GM21529 (cell line): ENCODE data around the gene WASHC2C.
"Not testable (repeated sequence)": the region's sequence is repeated elsewhere in the genome, so short reads cannot be mapped to it uniquely, and the experiment has no call there.

Source experiments
- ATAC-seq: cut with Tn5 transposase; IDR thresholded peaks from one replicate; pipeline ENCODE4 v1.9.1; 2021; ENCODE audit not compliant: unreplicated experiment

Gene WASHC2C

DNA sequence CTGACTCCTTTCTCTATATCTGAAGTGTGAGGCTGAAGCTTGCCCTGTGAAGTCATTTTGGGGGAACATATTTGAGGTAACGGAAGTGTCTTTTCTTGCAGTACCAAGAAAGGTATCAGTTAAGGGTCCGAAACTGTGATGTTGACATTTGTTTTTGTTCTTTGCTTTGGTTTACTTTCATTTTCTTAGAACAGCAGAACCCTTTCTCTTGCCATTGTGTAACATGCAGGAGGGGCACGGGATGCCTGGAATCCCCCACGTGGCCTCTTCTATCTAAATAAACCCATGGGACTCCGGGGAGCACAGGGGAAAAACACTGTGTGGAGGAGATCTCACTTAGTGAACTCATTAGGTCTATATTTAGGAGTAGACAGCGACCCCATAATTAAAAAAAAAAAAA is 34.6 kb downstream of the WASHC2C start:
- peak; percentile 78 for ATAC-seq

DNA sequence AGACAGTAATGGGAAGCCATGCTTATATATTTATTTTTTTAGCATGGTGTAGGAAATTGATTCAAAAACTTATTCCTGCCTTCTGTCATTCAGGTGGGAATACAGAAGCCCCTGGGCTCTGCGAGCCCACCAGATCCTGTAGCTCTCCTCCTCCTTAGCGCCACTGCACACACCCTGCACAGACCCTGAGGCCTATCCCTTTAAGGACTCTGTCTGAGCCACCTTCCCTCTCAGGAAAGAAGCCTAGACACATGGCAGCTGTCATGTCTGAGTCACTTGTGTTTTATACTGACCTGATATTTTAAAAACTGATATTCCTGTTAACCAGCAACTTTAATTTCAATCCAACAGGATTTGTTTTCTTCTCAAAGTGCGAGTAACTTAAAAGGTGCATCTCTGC is 36.0 kb downstream of the WASHC2C start:
- not testable (repeated sequence) for ATAC-seq

DNA sequence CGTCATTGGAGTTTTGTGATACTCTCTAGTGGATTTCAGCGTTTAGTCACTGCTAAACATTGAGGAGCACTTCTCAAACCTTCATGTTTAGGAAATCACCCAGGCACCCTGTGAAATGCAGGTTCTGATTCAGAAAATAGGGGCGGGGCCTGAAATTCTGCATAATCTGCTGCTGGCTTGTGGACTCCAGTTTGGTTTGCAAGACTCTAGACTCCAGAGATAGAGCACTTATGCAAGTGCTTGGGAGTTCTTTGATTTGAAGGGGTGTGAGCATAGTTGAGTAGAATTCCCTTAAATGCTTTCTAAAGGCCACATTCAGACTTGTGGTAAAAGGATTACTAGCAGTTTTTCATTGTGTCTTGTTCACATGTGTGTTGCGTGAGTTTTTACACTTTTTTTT is 41.3 kb downstream of the WASHC2C start:
- ATAC-seq: not testable (repeated sequence)

DNA sequence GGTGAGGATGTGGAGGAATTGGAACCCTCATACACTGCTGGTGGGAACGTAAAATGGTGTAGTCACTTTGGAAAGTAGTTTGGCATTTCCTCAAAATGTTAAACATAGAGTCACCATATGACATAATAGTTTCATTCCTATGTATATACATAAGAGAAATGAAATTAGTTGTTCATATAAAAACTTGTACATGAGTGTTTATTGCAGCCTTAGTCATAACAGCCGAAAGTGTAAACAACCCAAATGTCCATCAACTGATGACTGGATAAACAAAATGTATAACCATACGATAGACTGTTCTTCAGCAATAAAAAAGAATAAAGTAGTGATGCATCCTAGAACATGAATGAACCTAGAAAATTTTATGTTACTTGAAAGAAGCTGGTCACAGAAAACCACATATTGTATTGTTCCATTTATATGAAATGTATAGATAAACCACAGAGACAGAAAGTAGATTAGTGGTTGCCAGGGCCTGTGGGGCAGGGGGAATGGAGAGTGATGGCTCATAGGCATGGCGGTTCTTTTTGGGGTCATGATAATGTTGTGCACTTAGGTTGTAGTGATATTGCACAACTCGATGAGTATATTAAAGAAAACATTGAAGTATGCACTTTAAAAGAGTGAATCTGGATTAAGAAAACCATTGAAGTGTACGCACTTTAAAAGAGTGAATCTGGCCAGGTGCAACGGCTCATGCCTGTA is 44.8 kb downstream of the WASHC2C start:
- ATAC-seq: not testable (repeated sequence)

DNA sequence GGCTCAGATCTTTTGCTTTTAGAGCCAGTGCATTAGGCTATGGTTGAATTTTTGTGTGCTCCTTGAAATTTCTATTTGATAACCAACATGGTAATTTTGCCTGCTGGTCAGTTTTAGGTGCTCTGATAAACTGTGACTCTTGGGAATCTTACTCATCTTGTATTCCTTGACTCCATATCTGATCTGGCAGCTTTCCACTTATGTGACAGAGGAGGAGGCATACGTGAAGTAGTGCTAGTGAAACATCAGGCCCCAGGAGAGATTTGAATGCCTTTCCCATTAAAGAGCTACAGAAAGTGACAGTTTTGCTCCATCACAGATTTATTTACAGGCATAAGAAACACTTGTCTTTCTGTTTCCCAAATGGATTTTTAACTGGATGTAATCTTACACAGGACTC is 59.2 kb downstream of the WASHC2C start:
- not testable (repeated sequence) for ATAC-seq

DNA sequence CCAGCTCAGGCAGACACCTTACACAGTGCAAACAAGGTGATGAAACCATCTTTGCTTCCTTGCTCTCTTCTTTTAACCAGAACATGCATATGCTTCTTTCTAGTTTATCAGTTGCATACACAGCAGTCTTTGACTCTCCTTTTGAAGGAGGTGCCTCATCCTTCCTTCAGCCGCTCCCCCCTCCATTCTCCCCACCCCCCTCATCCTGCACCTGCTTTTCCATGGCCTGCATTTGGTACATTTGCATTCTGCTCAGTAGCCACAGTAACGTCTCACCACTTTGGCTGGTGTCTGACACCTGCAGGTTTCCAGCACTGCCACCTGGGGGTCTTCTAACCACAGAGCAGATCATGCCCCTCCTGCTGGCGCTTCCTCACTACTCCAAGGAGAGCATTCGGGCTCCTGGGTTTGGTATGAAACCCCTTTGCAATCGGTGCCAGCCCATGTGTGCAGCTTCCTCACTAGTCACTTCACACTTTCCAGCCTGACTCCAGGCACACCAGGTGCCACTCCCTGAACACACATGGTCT is 60.2 kb downstream of the WASHC2C start:
- not testable (repeated sequence) for ATAC-seq

DNA sequence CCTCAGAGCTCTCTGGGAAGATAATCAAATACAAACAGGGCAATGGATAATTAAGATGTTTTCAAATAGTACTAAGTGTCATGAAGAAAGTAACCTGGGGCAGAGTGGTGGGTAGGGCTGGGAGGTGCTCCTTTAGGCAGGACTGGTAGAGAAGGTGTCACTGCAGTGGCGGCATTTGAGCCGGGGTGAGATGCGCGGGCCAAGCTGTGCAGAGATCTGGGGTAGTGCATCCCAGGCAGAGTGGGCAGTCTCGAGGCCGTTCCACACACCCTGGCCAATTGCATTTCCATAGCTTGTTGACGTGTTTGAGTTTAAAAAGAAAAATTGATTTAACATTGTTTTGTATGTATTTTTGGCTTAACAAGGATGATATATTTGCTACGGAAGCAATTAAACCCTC is 62.9 kb downstream of the WASHC2C start:
- ATAC-seq: not testable (repeated sequence)

DNA sequence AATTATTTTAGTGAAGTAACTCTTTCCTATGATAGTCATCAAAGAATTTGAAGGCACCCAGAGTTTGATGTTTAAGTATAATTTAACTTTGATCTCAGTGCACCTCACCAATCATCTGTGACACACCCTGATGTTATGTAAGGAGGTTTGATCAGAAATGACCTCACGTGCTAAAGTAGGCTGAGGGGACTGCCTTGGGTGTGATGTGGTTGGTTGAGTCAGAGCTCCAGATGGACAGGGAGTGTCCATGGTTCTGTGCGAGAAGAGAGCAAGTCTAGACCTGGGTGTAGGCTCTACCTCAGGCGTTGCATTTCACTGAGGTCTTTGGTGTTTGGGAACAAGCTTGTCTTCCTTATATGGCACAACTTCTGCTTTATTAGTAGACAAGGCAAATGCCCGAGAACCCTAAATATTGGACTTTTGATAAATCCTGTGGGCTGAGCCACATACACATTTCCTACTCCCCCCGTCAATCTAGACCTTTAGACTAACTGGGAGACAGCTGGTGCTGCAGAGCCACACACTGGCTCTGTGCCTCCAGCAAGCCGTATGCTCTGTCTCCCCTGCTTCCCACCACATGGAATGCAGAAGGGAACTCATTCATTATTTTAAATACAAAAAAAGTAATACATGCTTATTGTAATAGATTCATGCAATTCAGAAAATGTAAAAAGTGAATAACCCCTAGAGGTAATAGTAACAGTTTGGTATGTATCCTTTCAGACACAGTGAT is 63.8 kb downstream of the WASHC2C start:
- ATAC-seq: not testable (repeated sequence)

DNA sequence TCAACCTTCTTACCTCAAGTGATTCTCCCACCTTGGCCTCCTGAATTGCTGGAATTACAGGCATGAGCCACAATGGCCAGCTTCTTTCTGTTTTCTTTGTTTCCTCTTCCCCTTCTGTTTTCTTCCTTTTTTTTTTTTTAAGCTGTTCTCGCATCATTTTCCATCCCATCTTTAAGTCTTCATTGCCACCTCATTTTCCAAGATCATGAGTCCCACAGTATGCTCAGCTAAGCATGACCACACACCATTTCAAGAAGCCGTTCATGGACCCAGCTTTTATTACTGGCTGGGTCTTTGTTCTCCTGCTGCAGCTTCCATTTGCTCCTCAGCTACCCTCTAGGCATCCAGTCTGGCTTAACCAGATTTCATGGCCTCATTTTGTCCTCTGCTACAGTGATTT is 67.7 kb downstream of the WASHC2C start:
- not testable (repeated sequence) for ATAC-seq

DNA sequence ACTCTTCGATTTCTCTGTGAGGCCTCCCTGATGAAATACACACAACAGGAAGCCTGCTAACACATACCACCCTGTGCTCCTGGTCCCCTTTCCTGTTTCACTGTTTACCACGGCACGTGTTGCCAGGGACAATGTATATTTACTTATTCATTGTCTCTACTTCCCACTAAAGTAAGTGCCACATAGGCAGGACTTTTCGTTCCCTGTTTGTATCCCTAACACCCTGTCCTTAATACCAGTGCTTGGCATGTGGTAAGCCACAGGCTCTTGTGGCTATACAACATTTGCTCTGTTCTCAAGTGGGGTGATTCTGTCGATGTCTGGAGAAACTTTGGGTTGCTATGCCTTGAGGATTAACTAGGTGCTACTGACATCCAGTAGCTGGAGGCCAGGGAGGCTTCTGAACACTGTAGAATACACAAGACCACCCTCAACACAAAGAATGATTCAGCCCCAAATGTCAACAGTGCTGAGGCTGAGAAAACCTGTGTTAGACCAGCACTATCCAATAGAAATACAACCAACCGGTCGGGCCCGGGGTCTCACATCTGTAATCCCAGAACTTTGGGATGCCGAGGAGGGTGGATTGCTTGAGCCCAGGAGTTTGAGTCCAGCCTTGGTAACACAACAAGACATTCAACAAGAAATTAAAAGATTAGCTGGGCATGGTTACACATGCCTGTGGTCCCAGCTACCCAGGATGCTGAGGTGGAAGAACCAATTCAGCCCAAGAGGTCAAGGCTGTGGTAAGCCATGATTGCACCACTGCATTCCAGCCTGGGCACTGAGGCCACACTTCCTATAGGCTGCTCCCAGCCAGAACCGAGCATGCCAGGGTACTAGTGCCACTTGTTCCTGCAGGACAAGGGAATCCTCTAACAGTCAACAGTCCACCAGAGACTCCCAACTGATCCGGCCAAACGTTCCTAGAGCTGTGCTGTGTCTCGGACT is 76.3 kb downstream of the WASHC2C start:
- not testable (repeated sequence) for ATAC-seq

DNA sequence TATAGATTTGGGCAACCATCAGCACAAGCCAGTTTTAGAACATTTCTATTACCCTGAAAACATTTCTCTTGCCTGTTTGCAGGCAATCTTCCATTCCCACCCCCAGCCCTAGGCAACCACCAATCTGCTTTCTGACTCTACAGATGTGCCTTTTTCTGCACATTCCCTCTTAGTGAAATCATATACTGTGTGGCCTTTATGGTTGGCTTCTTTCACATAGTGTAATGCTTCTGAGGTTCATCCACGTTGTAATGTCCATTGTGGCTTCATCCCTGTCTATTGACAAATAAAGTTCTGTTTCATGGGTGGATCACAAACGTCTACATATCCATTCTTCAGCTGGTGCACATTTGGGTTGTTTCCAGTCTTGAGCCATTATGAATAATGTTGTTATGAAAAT is 77.9 kb downstream of the WASHC2C start:
- ATAC-seq: not testable (repeated sequence)

DNA sequence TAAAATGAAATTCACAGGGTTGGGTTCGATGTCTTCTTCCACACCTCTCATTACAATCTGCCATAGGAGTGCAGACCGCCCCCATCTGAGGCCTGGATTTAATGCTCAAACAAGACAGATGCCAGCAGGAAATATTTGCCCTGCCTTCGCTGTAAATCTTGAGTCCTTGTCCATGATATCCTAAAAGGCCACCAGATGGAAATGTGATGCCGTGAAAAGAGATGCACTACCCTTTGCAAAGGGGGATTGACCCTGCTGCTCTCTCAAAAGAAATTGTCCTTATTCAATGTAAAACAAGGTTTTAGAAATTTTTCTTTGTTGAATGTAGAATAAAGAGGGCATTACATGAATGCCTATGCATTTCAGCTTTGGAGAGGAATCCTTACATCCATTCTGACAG is 82.8 kb downstream of the WASHC2C start:
- no peak for ATAC-seq

DNA sequence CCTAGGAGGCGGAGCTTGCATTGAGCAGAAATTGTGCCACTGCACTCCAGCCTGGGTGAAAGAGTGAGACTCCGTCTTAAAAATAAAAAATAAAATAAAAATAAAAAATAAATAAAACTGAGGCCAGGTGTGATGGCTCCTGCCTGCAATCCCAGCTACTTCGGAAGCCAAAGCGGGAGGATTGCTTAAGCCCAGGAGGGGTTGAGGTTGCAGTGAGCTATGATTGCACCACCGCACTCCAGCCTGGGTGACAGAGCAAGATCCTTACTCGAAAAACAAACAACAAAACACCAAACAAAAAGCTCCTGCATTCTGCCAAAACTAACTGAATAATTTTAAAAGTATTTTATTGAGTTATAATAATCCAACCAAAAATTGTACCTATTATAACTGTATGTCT is 84.0 kb downstream of the WASHC2C start:
- ATAC-seq: no peak

DNA sequence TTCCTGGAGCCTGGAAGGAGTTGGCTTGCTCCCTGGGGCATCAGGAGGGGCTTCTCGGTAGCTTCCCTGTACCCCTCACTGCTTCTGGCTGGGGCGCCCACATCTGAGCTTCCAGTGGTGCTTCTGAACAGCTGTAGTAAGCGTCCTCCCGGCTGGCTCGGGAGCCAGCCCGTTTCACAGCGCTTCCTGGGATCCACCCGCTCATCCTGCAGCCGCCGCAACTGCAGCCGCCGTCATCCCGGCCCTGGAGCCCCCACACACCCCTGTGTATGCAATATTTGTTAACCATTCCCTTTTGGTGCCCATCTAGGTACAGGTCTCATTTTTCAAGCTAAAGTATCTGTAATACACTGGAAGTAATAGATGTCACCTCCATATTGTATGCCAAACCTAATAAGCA is 85.9 kb downstream of the WASHC2C start:
- not testable (repeated sequence) for ATAC-seq

DNA sequence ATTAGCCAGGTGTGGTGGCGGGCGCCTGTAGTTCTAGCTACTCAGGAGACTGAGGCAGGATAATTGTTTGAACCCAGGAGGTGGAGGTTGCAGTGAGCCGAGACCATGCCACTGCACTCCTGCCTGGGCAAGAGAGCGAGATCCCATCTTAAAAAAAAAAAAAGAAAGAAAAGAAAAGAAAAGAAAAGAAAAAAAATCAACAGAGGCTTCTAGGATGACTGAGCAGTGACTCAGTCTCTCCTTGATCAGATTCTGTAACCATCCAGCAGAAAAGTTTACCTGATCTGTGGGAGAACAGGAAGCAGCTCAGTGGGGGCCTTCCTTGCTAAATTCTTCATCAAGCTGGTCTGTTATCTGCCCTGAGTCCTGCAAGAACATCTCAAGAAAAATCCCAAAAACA is 87.1 kb downstream of the WASHC2C start:
- not testable (repeated sequence) for ATAC-seq

DNA sequence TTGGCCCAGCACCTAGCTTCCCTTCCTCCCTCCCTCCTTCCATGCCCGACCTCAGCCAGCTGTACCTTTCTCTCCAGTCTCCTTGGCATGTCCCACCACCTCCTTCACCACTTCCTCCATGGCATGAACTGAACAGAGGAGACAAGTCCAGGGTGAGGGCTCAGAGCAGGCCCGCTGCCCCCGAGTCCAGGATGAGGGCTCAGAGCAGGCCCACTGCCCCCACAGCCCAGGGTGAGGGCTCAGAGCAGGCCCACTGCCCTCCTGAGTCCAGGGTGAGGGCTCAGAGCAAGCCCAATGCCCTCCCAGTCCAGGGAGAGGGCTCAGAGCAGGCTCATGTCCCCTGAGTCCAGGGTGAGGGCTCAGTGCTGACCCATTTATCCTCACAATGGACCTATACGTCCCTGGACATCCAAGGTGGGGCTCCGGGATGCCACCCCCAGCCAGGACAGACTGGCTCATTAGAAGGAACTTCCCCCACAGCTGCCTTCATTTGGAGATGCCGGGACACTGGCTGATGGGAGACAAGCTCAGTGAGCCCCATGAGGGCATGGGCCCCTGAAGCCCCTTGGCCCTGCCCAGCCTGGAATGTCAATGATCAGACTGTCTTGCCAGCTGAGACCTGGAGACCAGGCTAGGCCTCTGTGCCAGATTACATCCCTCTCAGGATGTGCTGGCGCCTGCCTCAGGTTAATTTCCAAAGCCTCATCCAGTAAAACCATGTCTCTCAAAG is 90.2 kb downstream of the WASHC2C start:
- ATAC-seq: no peak

DNA sequence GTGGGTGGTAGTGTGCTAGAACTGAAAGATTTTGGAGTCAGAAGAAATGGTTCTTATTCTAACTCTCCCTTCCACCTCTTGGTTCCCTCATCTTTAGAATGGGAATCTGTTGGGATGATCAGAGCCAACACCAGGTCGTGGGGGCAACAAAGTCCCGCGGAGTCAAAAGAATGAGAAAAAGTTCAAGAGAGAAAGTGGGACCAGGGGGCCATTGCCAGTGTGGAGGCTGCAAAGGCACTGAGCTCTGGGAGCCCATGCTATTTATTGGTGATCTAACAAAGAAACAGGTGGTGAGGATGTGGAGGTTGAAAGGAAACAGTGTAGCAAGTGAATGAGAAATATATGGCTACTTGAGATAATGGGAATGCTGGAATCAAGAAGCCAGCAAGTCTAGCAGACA is 90.8 kb downstream of the WASHC2C start:
- no peak for ATAC-seq

DNA sequence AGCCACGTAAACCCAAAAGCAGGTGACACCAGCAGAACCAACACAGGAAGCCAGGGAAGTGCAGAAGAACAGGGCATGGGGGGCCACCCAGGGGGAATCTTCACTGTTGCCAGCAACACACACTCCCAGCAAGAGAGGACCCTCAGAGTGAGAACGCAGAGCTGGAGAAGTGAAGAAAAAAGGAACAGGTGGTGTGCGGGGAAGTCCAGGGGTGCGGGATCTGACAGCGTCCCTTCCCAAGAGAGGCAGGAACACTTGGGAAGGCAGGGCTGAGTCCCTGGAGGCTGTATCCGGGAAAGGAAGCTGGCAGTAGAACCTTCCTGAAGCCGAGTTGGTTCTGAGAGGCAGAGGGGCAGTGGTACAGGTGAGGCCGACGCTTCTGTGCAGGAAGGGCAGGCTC is 92.5 kb downstream of the WASHC2C start:
- no peak for ATAC-seq

DNA sequence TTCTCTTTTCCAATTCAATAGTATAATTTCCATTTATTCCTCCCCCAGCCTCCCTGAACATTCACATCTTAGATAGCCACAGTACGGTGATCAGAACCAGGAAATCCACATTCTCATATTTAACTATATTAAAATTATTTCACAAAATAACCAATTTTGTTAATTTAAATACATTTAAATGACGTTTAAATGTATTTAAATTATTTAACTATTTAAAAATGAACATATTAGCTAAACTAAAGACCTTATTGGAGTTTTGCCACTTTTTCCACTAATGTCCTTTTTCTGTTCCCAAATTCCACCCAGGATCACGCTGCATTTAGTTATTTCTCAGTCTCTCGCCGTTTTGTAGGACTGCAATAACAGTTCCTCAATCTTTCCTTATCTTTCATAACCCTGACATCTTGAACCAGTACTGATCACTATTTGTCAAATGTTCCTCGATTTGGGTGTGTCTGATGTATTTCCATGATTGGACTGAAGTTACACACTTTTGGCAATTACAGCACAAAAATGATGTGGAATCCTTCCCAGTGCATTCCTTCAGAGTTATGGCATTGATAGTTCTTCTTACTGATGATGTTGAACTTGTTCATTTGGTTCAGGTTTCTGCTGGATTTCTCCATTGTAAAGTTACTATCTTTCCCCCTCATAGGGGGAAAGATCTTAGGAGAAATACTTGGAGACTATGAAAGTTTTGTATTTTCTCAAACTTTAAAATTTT is 93.2 kb downstream of the WASHC2C start:
- ATAC-seq: not testable (repeated sequence)

DNA sequence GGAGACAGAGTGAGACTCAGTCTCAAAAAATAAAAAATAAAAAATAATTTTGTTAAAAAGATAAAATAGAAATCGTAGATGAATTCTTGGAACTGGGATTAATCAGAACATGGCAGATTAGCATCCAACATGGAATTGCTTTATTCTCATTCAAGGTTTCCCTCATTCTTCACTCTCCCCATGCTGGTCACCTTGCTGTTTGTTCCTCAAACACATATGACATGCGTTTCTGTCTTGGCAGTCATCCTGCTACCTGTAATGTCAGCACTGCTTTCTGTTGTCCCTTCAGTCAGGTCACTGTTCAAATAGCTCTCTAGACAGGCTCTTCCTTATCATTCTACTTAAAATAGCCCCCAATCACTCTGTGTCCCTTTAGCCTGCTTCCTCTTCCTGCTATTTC is 95.9 kb downstream of the WASHC2C start:
- ATAC-seq: not testable (repeated sequence)
